ENCODE results near the gene GULP1.

GRCh38 chr2:188367164-188367563 is 75.5 kb downstream of the GULP1 start:
- TF ChIP-seq CTCF (IDR thresholded peaks at IDR 0.05): no peak
- TF ChIP-seq POLR2A (IDR thresholded peaks at IDR 0.05): no peak
- no peak for TF ChIP-seq EP300 (IDR thresholded peaks at IDR 0.05)
- TF ChIP-seq POLR2AphosphoS5 (IDR thresholded peaks at IDR 0.05): no peak
